A549 treated with CpdA at 1 μM for 4 hours (cell line): ENCODE measurements around the gene ERN1. TPM values are rescaled to one million over a fixed set of nuclear protein-coding genes. Genes with fewer than 3 reads are reported as not detected.

ENCODE experiments used
- total RNA-seq: library from RNA; stranded (reverse); fragments of 200-300 nt; extraction: Qiagen RNA extraction; gene quantifications from 5 replicates; pipeline ENCODE4 v1.2.3, GENCODE V29; 2022; ENCODE audit warnings: low read depth

Gene ERN1
- 3.6 to 4.8 TPM (median 3.8 TPM) in 5 replicates for total RNA-seq

GRCh38 chr17:64129765-64130558 is at the start of gene ERN1:
TSS of gene ERN1 (minus strand) at chr17:64130144. CDS start at chr17:64130029, 115 bp downstream.

GRCh38 chr17:64020056-64020766 is 109.7 kb downstream of the ERN1 start, which contains the start of gene ICAM2:
TSS of gene ICAM2 (minus strand) at chr17:64020633. CDS start at chr17:64006691, 13,942 bp downstream.

GRCh38 chr17:63998050-63998720 is 131.8 kb downstream of the ERN1 start, which contains the start of gene PRR29:
TSS of gene PRR29 (plus strand) at chr17:63998351. CDS start at chr17:63998365, 14 bp downstream.

Other genes starting within 250 kb of the ERN1 start
- gene GH2, start 248.2 kb downstream of the ERN1 start, total RNA-seq = not detected in 5 replicates
- gene CSH1, start 233.6 kb downstream of the ERN1 start, total RNA-seq = not detected in 5 replicates
- gene CSHL1, start 218.9 kb downstream of the ERN1 start, total RNA-seq = not detected in 5 replicates
- gene GH1, start 211.3 kb downstream of the ERN1 start, total RNA-seq = not detected in 5 replicates
- gene CD79B, start 197.8 kb downstream of the ERN1 start, total RNA-seq = not detected in 5 replicates
- gene SCN4A, start 157.2 kb downstream of the ERN1 start, total RNA-seq = 0.03 to 0.10 TPM (median 0.07 TPM) in 5 replicates
- 0.73 to 1.3 TPM (median 0.97 TPM) in 5 replicates for gene PRR29, start 131.8 kb downstream of the ERN1 start, total RNA-seq
- 0.07 to 0.14 TPM in 2 of 5 replicates, not detected in the others for gene ICAM2, start 109.5 kb downstream of the ERN1 start, total RNA-seq
- 9.2 to 12.5 TPM (median 10.8 TPM) in 5 replicates for gene TEX2, start 133.1 kb upstream of the ERN1 start, total RNA-seq